ENCODE data around the gene KANK4.

KANK4 gene

DNA sequence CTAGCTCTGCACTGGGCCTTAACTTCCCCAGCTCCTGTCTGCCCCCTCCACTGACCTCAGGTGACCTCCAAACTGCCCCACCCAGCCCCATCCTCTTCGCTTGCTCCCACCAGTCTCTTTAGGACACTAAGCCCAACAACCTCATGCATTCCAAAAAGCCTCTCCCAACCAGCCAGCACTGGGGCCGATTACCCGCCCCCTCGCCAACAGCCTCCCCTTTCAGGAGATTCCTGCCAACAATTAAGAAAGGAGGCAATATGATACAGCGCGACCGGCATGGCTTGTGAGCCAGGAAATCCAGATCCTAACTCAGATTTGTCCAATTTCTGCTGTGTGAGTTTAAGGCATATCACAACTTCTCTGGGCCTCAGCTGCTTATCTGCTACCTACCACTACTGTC is 14.7 kb downstream of the KANK4 start:
- no peak for DNase-seq

DNA sequence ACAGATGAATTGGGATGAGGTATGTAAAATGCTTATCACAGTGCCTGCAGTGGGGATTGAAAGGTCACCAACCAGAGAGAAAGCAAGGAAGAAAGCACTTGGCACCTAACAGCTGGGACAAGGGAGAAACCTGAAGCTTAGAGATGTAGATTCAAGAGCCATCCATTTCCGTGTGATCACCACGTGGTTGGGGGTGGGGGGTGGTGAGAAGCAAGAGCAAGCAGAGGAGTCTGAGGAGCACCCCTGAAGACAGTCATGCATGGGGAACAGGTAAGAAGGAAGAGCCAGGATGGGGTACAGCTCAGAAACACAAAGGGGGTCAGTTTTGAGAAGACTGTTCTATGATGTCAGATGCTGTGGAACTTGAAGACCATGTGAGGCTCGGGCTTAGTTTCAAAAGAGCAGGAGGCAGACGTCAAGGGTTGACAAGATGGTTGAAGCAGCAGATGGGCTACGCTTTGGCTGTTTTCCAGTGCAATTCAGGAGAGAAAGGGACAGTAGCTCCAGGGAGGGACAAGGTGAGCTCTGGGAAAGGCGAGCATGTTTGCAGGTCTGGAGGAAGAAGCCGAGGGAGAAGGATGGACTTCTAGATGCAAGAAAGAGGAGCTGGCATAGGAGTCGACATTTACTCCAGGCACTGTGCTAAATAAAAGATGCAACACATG is 17.4 kb downstream of the KANK4 start:
- DNase-seq = no peak

DNA sequence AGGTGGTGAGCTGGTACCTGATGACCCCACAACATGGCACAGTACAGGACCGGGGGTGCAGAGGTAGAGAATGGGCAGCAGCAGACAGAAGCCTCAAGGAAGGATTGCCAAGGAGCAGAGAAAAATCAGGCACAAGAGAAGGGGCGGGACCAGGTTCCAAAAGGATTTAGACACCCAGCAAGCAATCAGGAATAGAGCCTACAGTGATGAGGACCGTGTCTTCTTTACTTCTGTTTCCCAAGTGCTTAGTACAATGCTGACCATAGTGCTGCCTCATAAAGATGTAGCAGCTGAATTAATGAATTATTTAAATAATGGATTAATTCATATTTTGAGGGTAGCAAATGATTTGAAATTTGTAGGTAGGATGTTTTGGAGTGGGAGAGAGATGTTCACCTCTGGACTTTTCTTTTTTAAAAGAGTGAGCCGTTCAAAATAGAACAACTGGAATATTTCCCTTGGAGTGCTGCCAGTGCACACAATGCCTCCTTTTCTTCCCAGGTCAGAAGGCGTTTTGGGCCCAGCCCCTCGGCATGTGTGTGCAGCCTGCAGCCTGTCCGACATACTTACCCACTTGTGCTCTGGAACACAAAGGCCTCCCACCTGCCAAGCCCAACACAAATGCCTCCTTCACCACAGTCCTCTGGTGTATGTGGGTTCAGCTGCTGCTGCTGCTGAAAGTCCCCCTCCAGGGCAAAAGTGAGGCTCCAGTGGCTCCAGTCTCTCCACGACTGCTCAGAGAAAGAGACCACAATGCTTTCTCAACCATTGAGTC is 19.6 kb downstream of the KANK4 start:
- no peak for DNase-seq

DNA sequence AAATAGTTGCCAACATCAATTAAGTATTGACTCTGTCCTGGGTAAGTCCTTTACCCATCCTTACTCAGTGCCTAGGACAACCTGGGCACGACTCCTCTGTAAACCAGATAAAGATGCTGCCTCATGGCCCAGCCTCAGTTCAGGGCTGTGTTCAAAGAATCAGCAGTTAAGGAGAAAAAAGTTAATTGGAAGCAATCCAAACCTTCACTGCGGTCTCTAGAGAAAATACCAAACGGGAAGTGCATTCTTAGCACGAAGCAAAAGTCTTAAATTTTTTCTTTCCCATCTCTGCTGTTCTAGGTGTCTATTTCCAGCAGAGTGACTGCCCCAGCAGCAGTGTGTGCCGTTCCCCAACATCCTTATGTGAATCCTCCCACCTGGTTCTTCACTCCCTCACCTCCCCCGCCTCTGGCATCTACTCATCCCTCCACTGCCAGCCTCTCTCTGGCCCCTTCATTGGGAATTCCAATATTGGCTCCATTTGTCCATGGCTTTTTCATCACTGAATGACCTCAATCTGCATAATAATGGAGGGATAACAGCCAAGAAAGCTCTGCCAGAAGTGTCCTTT is 23.2 kb downstream of the KANK4 start:
- no peak for DNase-seq

DNA sequence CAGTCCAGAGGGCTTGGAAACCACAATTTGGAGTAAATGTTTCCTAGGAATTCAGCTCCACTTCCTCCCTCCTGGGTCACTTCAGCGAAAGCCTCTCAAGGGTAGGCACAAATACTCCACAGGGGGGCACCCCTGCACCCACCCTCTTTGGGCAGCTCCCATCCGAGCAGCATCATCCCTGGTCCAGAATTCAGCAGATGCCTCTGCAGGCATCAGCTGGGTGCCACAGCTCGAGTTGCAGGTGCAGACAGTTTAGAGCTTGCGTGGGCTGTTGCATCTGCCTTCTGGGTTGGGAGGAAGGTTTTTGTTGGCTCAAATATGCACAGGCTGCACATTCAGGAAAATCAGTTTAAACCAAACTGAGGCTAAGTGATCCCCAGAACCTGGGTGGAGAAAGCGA is 25.0 kb downstream of the KANK4 start:
- DNase-seq = no peak

DNA sequence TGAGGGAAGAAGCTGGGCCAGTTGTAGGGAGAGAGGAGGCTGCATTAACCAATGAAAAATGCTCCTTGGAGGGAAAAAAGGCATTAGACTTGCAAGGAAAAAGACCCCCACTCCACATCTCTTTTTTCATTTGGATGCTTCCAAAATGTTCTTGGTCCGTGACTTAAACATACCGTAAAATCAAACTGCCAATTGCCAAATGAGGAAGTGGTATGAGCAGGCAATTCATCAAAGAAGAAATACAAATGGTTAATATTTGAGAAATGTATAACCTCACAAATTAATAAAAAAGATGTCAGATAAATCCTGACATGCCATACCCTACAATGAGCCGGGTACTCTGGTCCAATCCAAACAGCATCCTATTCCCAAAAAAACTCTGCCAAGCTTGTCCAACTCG is 30.6 kb downstream of the KANK4 start:
- no peak for DNase-seq

DNA sequence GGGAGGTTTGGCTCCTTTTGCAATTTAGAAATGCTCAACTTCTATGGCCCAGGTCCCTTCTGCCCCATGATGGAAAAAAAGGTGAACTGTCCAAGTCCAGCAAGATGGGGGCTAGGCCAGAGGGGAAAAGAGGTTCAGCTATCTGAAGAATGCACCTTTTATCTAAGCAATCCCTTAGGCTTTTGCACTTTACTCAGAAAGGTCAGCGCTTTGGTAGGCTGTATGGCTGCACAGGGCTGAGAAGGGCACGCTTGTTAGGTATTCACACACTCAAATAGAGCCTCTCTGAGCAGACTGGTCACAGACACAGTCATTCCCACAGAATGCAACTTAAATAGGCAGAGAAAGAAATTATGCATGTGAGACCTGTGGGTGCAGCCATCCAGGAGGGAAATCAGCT is 31.0 kb downstream of the KANK4 start:
- DNase-seq = no peak

DNA sequence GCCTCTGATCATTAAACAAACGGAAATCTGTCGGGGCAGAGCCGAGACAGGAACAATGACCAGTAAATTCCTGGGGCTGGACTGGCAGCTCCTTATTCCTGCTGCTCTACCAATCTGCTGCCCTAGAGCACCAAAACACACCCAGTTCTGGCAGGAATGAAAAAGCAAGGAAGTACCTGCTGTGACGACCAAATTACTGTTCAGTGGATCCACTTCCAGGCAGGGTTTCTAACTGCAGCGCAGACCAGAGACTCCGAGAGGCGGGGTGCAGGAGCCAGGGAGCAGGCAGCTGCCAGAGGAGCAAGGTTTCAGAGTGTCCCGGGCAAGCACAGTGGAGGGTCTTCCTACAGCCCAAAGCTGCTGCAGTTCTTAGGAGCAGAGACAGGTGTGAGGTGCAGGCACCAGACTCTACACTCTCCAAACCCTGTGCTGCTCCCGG is 32.4 kb downstream of the KANK4 start:
- no peak for DNase-seq

DNA sequence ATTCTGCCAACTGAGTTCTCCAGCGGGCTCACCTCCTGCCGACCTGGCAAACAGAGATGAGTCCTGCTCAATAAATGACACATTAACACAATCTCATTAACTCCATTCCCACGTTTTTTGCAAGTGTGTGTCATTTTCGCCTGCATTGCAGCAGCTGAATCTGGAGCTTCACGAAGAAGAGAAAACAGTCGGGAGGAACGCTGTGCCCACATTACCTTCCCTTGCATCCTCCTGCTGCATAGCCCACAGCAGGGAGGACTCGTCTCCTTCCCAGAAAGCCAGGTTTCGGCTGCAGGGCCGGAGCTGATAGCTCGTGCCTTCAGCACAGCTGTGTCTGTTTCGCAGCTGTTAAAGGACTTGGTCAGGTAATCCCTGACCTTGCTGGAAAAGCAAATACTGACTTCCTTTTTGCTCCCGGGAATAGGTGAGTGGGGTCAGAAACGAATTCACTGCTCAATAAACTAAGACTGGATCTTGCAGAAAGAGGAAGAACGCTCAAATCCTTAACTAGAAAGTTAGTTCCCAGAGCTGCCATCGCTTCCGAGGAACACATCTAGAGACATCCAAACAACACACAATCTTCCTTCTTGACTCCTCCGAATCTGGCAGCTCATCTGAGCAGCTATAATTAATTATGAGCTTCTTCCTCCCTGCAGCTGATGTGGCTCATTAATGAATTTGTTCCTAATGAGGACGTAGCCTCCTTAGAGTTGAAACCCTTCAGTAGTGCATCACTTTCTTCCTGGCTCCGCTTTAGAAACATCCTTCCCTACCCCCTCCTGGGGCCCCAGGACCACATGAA is 33.0 kb downstream of the KANK4 start:
- no peak for DNase-seq

DNA sequence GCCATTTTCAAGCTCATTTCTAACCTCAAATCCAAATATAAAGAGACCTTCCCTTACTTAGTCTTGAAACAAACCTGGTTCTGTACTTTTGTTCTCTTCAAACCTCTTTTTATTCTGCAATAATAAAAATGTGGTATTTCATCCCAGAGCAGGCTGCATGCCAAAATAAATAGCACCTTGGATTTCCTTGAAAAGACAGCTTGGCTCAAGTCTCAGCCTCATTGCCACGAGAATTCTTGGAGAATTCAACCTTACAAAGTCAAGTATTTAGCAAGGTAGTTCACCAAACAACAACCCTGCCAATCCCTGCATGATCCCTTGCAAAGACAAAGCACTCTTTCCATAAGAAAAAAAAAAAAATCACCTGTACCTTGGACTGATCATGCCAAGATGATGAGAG is 33.8 kb downstream of the KANK4 start:
- DNase-seq = no peak

DNA sequence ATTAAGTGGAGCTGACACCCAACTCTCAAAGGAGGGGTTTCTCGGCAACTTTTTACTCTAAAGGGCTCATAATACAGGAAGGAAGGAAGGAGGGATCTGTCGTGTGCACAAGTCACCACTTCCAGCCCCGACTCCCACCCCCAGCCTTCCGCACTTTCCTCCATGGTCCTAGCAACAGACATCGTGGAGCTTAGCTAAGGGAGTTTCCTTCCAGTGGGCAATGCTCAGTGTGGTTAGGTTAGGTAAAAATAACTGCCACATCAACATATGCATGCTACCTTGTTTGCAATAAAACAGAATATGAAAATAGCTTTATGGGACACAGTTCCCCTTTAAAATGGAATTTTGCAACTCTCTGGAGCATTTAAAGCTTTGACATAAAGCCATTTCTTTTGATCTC is 35.2 kb downstream of the KANK4 start:
- no peak for DNase-seq

DNA sequence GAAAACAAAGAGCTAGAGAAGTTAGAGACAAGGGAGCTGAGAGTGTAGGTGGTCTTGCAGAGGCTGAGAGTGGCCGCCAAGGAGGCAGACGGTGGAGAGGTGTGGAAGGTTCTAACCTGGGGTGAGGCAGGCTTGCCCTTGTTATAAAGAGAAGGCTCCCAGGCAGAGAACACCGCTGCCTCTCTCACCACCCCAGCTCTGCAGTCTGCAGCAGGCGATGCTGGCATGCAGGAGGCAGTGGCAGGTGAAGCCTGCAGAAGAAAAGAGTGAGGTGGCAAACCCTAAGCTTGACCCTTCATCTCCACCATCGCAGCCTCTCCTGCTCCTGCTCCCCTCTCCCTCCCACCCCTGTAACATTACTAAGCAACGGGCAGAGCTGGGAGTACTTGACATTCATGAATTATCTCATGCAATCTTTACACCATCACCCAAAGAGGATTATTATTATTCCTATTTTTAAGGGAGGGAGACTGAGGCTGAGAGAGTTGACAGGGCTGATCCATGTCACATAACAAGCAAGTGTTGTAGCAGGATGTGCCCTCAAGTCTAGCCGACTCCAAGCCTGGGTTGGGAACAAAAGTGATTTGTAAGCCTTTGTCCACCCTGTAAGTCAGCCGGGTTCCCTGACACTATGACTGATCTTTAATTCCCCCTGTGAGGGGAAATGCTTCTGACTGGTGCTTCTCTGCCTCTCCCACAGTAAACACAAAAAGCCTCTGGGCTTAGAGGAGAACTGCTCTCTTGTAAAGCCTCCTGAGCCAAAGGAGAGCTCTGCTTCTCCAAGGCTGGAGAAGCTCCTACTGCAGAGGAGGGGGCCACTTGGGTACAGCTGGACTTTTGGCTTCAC is 36.1 kb downstream of the KANK4 start:
- no peak for DNase-seq

DNA sequence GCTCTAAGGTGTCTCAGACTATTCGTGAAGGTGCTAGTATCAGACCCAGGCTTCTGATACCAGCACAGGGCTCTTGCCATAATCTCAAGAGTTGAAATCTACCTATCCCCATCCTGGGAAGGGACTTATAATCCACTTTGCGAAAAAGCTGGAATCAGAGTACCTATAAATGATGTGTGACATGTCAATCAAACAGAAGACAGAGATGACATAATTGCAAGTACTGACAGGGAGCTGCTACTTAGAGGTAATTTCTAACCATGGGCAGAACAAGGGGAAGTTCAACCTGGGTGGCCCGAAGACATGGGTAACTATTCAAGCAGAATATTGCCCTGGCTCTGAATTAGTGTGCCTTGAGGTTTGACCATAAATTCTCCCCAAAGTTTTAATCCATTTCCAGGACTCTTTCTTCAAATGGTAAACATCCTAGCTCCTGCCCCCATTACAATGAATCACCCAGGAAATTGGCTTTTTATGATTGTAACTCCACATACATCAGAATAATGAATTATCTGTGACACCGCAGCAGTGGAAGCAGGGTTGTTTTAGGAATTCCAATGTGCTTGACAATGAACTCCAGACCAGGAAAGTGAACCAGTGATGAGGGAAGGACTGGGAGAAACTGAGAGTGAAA is 37.2 kb downstream of the KANK4 start:
- no peak for DNase-seq

DNA sequence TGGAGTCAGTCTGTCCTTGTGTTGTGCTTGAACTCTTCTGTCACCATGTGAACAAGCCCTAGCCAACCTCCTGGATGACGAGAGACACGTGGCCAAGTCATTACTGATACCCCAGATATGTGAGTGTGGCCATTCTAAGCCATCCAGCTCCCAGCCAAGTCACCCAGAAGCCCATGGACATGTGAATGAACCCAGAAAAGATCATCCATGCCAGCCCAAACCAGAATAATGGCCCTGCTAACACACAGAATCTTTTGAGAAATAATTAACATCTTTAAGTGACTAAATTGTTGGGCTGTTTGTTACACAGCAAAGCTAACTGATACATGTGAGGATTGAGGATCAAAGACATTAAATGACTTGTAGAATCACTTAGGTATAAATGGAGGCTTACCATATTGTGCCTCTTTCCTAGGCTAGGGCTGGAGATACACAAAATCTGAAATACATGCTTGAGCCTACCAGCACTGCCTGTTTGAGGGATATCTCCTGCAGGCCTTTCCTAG is 38.2 kb downstream of the KANK4 start:
- no peak for DNase-seq

DNA sequence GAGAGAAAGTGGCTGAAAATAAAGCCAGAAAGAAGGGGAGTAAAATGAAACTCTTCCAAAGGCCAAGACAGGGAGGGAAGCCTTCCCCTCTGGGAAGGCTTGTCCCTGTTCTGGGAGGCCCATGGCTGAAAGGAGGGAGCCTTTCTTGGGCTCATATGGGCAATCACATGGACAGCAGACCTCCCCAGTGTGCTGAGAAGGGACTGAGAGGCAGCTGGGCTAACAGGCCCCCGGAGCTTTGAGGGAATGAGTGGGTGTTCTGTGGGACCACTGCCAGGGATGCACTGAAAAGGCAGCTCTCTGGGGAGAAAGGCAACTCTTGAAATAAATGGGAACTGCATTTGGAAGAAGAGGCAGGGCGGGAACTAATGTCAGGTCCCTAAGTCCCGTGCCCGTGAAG is 39.1 kb downstream of the KANK4 start:
- DNase-seq = no peak

DNA sequence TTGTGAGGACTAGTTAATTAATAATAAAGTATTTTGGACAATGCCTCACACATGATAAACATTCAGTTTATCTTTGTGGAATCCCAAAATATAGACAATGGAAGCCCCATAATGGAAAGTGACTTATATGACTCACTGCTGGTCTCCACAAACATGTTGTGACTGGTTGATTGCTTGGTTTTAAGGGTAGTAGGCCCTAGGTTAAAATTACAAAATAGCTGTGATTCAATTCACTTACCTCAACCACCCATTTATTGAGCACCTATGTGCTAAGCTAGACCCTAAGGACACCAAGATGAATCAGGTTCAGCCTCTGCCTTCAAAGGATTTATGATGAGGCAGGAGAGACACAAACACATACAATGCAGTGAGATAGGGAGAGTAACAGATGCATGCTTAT is 42.4 kb downstream of the KANK4 start:
- DNase-seq = no peak

DNA sequence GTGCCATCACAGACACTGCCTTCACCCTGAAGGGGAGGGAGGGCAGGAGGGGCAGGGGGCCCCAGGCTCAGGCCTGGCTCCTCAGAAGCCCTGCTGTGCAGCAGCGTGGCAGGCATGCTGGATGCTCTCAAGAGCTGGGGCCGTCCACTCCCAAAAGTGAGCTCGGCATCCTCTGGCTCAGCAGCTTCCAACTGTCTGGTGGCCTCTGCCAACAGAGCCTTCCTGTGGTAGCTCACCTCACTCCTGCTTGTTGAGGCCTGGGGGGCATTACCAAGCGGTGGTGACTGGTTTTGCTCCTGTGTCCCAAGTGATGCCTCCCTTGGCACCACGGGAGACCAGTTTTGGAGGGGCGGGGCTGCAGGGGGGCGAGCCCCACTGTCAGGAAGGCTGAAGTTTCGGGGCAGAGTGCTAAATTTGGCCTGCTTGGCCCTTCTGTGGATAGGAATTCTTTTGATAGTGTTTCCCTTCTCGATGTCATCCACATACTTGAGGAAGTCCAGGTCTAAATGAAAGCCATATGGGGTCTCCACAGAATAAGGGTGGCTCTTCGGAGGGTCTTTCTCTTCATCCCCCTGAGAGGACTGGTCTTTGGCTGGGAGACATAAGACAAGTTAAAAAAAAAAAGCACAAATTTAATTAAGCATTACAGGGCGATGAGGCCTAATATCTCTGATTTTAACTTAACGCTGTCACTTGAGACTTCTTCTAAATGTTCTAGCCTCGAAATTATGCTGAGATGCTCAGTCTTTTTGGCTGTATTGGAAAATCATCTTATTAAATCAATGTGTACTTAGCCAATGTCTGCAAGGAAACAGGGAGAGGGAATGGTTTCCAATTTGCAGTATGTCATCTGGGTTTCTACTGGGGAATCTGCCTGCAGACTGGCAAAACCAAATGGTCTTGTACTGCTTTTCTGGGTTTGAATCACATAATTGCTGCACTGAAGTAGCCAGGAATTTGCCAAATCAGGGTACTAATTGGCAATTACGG is 44.4 kb downstream of the KANK4 start:
- no peak for DNase-seq

DNA sequence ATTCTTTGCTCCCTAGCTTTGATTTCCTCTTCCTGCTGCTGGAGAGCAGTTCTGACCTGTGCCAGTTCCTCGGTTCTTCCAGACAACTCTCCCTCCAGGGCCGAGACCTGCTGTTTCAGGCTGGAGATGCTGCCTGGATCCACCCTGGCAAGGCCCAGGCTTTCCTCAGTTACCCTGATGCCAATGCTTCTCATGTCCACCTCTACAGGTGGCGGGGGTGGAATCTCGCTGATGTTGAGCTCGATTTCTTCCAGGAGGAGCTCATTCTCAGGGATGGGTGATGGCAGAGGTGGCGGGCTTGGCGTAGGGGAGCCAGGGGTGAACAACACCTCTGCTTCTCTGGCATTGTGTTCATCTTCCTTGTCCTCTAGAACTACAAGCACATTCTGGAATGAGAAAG is 45.3 kb downstream of the KANK4 start:
- no peak for DNase-seq

DNA sequence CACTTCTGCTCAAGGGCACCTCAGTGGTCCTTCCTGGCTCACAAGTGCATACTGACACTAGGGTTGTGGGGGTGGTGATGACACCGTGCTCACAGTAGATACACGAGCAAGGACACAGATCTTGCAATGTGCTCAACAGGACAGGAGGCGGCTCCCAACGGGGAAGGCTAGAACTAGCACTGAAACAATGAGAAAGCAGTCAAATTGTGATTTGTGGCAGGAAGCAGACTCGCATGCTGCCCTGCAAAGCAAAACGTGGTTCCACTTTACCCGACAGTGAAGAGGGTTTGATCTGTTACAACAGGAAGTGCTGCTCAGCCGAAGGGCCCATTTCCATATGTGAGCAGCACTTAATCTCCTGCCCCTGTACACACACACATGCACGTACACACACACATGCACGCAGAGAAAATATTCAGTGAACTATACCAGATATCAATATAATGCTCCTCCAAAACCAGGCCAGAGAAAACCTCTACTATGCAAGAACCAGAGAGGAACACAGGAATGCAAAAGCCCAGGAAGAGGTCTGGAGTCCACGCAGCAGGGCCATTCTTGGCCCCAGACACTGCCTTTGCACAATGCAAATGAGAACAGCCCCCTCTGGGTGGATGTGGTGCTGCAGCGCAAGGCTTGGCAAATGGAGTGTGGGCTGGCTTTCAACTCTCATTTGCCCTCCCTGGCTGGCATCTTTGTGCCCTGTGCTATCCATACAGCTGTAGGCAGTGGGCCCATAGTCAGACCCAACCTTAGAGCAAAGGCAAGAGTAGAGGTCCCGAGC is 47.1 kb downstream of the KANK4 start:
- peak; percentile 3 for DNase-seq

DNA sequence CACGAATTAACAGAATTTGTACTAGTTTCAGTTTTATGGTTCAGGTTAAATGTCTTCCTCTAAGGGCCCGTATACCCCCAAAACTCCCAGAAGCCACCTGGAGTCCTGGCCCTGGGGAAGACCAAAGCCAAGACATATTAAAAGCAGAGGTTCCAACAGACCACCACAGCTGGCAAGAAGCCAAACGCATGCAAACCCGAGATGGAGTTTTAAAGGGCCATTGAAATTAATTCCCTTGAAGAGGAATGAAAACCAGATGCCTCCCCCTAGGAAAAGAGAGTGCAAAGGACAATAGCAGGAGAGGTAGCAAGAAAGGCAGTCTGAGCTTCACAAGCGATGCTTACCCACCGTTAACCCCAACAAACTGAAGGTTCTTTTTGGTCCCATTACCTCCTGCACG is 48.1 kb downstream of the KANK4 start:
- no peak for DNase-seq

All from effector CD4-positive, alpha-beta T cell (primary cell).